GM19035 (cell line): ENCODE results near the gene NPR3.
A peak's percentile ranks its signal among the peaks of the same experiment; 100 is the strongest.

Experiments
- ATAC-seq: cut with Tn5 transposase; IDR thresholded peaks from one replicate; pipeline ENCODE4 v1.9.1; 2021; ENCODE audit not compliant: unreplicated experiment

NPR3 gene, protein sequence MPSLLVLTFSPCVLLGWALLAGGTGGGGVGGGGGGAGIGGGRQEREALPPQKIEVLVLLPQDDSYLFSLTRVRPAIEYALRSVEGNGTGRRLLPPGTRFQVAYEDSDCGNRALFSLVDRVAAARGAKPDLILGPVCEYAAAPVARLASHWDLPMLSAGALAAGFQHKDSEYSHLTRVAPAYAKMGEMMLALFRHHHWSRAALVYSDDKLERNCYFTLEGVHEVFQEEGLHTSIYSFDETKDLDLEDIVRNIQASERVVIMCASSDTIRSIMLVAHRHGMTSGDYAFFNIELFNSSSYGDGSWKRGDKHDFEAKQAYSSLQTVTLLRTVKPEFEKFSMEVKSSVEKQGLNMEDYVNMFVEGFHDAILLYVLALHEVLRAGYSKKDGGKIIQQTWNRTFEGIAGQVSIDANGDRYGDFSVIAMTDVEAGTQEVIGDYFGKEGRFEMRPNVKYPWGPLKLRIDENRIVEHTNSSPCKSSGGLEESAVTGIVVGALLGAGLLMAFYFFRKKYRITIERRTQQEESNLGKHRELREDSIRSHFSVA

DNA sequence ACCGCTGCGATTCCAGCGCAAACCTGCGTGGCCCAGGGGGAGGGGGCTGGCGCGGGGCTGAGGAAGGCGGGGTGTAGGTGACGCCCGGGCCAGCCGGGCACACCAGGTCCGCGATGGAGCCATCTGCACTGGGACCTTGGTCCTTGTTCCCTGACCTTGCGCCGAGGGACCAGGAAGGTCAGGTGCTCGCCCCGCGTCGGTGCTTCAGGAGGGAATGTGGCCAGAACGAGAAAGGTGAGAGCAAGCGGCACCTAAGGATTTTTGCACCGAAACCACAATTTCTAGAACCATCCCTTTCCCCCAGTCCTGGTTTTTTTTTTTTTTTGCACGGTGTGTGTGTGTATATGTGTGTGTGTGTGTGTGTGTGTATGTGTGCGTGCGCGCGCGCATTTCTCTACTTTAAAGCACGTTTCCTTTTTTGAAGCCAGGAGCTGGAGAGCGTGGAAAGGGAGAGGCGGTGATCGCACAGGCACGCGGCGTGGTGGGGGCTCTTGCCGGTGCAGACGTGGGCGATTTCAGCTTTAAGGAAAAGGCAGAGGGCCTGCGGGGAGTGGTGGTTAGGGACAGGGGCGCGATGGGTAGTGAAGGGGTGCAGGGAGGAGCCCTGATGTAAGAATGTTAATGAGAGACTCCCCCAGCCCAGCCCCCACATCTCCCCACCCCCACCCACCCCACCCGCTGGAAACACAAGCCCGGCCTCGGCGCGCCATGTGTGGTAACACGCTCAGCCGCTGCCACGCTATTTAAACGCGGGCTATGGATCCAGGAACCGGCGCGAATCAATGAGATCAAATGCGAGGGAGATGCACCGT is at the start of gene NPR3:
Gene NPR3 (plus strand): TSS at position 772 of the 812 bp plus-strand sequence. CDS start 456 bp downstream, outside the sequence.
- ATAC-seq: no peak

DNA sequence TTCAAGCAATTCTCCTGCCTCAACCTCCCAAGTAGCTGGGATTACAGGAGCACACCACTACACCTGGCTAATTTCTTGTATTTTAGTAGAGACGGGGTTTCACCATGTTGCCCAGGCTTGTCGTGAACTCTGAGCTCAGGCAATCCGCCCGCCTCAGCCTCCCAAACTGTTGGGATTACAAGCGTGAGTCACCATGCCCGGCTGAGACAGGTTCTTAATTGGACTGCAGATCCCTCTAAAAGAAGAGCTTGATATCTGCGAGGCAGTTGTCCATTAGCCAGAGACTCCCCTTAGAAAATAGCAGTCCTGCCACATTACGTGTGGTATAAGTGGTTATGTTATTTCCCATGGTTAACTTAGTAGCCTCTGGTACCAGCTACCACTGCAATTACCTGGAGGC is 46.6 kb upstream of the NPR3 start:
- ATAC-seq: no peak

DNA sequence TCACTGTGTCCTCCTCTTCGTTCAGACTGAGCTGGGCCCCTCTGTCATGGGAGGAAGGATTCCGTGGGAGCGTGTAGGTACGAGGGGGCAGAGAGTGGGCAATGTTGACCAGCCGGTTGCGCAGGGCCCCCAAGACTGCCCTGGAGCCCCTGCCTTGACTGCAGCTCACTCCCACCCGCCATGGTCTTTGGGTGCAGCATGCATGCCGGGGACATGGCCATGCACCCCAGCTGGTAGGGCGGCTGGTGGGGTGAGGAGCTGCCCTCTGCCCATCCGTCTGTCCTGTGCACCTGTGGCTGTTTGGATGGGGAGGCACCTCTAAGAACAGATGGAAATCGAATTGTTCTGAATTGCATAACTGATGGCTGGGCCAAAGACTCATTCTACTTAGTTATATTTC is 42.6 kb upstream of the NPR3 start:
- no peak for ATAC-seq

DNA sequence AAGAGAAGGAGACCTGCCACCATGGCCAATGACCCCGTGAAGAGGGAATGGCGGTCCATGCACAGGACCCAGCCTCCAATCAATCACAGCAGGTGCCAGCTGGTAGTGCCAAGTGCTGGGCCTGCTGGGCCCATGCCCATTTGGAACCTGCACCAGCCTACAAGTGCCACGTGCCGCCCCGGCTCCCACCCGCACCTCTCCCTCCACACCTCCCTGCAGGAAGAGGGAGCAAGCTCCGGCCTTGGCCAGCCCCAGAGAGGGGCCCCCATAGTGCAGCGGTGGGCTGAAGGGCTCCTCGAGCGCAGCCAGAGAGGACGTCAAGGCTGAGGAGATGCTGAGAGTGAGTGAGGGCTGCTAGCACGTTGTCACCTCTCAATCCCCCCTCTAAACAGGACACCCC is 37.8 kb upstream of the NPR3 start:
- ATAC-seq: no peak

DNA sequence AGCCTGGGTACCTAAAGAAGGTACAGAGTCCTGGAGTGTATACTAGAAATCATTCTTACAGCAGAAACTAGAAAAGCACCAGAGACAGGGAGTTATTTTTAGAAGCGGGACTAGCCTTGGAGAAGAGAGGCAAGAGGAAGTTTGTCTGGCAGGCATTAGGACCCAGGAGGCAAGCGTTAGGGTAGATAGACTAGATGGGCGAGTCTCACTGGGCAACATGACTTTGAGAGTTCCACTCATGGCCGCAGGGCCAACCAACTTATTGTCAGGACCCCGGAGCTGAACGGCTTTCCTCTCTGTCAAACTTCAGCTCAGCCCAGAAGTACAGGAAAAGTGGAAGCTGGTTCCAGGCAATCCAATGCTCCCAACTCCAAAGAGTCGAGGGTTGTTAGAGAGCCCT is 34.1 kb upstream of the NPR3 start:
- ATAC-seq: no peak

DNA sequence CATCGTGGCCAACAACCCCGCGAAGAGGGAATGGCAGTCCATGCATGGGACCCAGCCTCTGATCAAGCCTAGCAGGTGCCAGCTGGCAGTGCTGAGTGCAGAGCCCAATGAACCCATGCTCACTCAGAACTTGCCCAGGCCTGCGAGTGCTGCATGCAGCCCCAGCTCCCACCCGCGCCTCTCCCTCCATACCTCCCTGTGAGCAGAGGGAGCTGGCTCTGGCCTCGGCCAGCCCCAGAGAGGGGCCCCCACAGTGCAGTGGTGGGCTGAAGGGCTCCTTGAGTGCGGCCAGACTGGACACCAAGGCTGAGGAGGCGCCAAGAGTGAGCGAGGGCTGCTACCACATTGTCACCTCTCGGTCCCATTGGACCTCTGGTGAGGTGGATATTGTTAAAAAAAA is 32.6 kb upstream of the NPR3 start:
- no peak for ATAC-seq

DNA sequence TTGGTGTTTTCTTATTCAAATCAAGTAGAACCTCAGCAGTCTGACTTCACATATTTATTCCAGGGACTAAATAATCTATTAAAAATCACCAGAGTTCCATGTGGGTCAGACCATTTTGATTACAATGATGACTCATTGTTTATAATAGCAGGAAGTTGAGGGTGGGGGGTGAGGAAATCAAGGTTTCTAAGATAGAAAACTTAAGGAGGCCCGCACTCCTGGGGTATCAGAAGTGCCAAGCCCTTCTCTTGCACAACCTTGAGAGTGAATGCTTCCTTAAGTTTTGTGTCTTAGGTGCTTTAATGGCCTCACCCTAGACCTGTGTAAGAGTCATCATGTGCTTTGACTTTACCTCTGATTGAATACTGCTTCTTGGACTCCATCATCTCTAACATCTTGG is 31.9 kb upstream of the NPR3 start:
- no peak for ATAC-seq

DNA sequence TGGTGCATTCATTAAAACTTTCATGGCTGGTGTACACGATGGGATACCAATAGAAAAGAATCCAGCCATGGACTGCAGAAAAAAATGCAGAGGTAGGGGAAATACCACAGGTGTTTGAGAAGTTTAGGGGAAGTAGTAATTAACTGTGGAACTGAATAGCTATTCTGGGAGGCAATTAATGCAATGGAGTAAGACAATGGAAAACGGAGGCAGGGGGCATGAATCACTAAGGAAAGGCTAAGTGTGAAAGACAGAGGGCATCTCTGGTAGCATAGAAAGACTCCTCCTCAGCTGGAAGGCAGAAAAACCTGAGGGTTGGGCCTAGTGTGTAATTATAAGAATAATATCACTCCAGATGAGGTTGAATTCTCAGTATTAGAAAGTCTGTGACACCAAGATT is 30.9 kb upstream of the NPR3 start:
- no peak for ATAC-seq

DNA sequence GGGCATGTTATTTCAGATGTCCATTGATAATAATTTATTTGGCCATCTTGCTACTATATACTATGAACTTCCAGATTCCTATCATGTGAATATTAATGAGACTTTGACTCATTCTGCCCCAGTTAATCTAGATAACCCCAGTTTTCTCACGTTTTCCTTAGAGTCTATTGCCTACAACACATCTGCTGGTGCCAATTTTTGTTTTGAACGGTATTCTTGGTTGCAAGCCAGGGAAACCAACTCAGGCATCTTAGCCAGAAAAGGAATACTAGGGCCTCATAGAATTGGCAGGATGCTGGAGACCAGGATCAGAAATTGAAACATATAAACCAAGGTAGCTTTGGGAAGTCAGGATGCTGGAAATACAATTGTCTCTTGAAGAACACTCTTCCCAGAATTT is 28.0 kb upstream of the NPR3 start:
- no peak for ATAC-seq

DNA sequence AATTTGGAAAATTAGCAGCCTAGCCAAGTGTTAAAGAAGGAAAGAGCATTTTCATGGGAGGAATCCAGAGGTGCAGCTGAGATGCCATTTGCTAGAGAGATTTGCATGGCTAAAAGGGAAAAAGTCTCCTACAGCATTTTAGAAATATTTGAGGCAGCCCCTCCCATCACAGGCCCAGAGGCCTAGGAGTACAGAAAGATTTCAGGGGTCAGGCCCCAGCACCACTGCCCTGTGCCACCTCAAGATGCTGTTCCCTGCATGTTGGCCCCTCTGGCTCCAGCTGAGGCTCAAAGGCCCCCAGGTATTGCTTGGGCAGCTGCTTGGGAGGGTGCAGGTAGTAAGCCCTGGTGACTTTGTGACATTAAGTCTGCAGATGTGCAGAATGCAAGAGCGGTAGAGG is 26.9 kb upstream of the NPR3 start:
- ATAC-seq: no peak

DNA sequence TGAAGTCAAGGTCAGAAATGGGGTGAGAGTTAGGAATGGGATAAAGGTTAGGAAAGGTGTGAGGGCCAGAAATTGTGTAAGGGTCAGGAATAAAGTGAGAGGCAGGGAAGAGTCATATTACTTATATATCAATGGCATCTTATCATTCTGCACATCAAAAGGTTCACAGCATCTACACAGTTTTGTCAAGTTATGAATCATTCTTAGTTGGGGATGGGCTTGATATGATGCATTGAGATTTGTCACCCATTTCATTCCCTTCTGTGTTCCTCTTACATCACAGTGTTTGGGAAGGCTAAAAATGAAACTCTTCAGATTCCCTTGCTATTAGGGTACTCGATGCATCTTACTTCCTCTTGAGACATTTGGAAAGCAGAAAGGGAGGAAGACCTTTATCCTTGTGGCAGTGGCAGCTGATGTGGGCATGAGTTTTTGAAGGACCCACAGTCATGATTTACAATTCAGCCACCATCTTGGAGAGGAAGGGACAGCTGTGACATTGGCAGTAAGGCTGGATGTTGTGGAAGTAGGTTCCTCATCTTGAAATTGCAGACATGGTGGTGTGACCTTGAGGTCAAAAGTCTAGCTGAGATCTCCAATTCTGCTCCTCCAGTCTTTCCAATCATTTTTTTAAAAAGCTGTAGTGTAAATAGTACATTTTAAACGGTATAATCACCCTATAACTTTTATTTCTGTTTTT is 24.2 kb upstream of the NPR3 start:
- ATAC-seq: no peak

DNA sequence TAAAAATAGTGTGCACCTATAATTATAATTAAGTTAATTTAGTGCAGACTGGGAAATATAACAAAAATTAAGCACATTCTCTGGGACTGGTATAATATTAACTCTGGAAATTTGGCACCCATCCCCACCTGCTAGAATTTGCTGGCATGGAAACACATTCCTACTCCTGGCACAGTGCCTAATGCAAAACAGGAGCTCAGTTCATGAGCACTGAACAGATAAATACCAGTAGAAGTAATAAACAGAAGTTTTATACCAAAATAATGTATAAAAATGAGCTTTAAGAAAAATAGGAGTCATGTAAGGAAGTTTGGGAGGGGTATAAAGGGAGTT is 23.7 kb upstream of the NPR3 start:
- ATAC-seq: no peak

DNA sequence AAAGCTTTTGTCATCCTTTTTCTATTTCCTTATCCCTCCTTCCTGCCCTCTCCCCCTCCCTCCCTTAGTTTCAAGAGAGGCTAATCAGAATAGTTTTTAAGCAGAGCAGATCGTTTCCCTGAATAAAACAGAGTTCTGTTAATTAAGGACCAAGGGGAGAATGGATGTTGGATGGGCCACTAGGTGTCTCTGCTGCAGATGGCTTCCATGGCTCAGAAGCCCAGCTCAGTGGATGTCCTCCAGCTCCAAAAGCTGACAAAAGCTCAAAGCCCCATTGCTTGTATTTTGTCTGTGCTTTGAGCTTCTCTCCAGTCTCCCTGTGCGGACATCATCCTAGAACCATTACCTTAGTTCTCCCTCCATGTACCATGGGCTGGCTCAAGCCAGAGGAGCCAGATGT is 21.0 kb upstream of the NPR3 start:
- ATAC-seq: no peak

DNA sequence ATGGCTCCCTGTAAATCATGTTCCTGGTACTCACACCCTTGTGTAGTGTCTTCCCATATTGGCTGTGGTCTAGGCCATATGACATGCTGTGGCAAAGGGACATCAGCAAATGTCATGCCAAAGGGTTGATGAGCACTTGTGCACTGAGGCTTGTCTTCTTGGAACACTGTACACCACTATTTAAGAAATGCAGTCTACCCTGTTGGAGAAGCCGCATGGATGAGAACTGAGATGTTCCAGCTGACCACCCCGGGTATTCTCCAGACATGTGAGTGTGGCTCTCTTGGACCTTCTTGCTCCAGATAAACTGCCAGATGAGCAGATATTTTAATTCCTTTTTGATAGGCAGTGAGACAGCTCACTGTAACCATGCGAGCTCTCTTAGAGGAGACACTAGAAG is 20.5 kb upstream of the NPR3 start:
- ATAC-seq: no peak

DNA sequence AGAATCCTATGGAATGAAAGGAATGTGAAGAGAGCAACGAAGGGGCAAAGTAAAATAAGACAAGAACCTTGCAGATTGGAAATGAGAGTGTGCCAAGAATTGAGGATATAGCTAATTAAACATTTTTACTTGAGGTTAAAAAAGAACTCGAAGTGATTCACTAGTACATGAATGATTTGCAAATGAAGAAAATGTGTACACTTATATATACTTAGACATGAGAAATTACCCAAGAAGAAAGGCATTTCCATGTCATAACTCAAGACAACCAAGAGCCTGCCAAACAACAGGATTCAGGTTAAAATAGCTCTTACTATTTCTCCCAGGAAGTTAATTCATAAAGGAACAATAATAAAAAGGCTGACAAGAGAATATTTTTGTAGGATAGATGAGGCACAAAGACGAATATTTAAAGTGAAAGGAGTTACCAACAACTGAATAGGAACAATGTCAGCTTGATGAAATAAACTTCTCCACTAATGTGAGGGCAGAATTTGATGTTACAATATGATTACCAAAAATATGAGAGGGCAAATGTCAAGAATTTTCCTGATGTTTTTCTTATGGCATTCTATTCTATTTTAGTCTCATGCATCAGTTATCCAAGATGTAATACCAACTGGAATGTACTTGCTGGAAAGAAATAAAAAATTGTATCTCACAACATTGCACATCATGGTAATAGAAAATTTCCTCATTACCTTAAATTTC is 18.9 kb upstream of the NPR3 start:
- ATAC-seq: no peak

DNA sequence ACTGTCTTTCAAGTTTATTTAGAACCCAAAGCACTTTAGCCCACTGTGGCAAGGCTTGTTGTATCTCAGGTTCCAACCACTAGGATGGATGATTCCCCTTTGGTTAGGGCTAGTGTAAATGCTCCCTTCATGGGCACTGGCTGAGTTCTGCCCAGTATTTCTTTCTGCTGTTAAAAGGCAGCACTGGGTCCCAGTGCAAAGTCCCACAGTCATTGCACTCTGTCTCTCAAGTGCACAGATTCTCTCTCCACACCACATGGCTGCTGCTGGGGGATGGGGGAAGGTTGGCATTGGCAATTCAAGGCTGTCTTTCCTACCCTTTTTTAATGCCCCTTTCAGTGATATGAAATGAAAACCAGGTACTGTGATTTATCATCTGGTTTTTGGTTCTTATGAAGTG is 7.2 kb upstream of the NPR3 start:
- ATAC-seq: no peak

DNA sequence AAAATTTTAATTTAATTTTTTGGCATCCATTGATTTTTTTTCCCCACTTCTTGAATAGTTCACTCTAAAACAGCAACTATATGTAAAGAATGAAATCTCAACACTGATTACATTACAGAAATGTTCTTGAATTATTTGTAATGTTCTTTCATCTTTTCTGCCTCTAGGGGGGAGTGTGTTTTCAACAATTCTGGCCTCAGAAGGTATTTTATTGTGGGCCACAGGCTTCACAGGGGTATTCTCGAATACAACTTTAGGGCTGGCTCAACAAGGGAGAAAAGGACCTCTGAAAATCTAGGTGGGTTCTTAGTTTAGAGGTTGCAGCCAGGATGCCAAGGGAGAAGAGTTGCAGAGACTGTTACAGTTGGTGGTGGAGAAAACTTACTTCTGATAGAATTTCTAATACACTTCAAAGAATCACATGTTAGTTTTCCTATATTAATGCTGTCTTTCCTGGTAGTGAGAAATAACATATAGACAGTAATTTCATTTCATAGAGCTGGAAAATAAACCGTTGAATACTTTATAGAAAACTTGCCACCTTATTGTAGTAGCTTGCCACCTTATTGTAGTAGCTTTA is 3.6 kb upstream of the NPR3 start:
- ATAC-seq: no peak

DNA sequence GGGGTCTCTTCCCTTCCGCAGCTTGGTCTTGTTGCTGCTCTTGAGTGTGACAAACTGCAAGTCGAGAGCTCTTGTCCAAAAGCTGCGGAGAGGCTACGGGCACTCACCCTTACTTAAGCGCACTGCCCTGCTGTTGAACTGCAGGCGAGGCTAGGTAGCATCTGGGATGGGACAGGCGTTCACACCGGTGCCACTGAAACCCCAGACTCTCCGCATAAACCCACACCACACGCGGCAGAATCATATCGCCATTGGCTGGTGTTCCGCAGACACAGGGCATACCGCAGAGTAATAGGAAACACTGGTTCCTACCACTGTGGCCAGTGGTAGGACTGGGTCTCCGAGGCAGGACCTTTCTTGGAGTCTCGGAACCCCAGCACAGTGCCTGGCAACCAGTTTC is 2.2 kb upstream of the NPR3 start:
- no peak for ATAC-seq

DNA sequence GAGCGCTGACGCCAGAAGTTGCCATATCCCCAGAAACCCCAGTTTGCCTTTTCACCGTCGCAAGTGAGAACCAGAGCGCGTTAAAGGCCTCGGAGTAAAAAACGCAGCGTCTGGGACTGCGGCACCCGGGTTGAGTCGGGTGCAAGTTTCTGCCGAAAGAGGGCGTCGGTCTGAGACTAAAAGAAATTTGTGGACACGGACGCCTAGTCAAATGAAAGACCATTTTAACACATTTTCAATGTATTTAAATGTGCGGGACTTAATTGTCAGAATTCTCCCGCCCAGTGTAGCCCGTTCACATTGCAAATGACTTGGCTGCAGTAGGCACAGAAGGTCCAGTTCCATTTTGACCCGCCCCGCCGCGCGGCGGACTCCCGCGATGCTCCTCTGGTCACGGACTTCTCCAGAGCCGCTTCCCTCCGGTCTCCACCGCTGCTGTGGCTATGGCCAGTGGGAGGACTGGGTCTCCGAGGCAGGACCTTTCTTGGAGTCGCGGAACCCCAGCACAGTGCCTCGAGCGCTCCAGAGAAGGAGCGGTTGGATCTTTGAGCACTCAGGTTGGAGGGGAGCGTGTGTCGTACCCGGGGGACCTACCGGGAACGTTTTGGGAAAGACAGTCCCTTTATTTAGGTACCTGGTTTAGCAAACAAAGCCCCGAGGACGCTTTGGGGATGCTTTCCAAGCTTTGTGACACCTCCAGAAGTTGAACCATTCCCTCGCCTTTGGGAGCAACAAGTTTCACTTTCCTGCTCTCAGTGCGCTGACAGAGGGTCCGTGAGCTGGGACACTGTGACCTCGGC is 1.2 kb upstream of the NPR3 start:
- ATAC-seq: peak; percentile 69

DNA sequence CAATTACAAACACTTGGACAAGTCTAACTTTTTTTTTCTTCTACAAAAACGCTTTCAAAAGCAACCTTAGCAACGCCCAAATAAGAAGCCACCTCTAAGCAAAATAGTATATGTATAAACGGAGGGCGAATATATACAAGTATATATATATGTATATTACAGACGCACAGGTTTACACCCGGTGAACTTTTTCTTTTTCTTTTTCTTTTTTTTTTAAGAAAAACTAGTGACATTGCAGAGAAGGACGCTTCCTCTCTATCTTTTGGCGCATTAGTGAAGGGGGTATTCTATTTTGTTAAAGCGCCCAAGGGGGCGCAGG is 200 bp downstream of the NPR3 start:
- ATAC-seq: no peak
